Lower lobe of right lung (tissue), 2 donors: ENCODE results near the gene RAG1. TPM values are rescaled to one million over a fixed set of nuclear protein-coding genes. Genes with fewer than 3 reads are reported as not detected.

Experiments used
- ATAC-seq, 2 donors: fragments of 200-7000 bp; cut with Tn5 transposase; one replicate each; pipeline ENCODE4 v1.9.1; 2020 to 2022; ENCODE audit warnings: mild to moderate bottlenecking in 2 of 2, moderate library complexity in 2 of 2
- DNase-seq: peaks from one replicate; pipeline ENCODE4 v3.0.0-alpha.2; 2020
- H3K27ac ChIP-seq: fragments of 200-600 bp; one replicate; pipeline ENCODE4 v1.8.0; 2022
- H3K27me3 ChIP-seq: fragments of 200-600 bp; one replicate; pipeline ENCODE4 v1.8.0; 2022; ENCODE audit warnings: low read depth
- H3K36me3 ChIP-seq: fragments of 200-600 bp; one replicate; pipeline ENCODE4 v1.8.0; 2022; ENCODE audit warnings: mild to moderate bottlenecking
- H3K4me1 ChIP-seq: fragments of 200-600 bp; one replicate; pipeline ENCODE4 v1.8.0; 2022
- H3K4me3 ChIP-seq: fragments of 200-600 bp; one replicate; pipeline ENCODE4 v1.8.0; 2022; ENCODE audit warnings: mild to moderate bottlenecking
- H3K9me3 ChIP-seq: fragments of 200-600 bp; one replicate; pipeline ENCODE4 v1.8.0; 2022
- intact Hi-C: fragments of 100-400 bp; cut with DNase I; formaldehyde crosslinking; loops from one replicate; pipeline ENCODE4 v1.11.0; 2022
- total RNA-seq: library from RNA; stranded (reverse); fragmentation: NEBNext Ultra II Directional; extraction: Animal tissue kit (Norgen Biotek cat#: 25700); gene quantifications from one replicate; pipeline ENCODE4 v1.2.1, GENCODE V29; 2021
- TF ChIP-seq, protein P1 (sequence below): fragments of 200-600 bp; IDR thresholded peaks from one replicate; pipeline ENCODE4 v1.8.0; 2022; ENCODE audit warnings: antibody characterized with exemption, mild to moderate bottlenecking
- donor health status: DM: no; HTN: yes; CAD: no; lungs with severe emphysema.

Gene RAG1
- total RNA-seq, 1 donor from 2014 or later = 1.3 TPM

DNA sequence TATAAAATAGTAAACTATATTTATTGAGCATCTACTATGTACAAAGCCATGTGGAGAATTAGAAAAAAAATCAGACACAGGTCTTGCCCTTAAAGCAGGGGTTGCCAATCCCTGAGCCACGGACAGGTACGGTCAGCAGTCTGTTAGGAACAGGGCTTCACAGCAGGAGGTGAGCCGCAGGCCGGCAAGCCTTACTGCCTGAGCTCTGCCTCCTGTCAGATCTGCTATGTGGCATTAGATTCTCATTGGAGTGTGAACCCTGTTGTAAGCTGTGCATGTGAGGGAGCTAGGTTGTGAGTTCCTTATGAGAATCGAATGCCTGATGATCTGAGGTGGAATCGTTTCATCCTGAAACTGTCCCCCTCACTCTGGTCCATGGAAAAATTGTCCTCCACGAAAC, 32.4 kb downstream of the RAG1 start:
- Histone ChIP-seq H3K36me3 (no peaks in the 10 kb centered on the region), H3K9me3 (no peaks in the 10 kb centered on the region), H3K27ac (no peak overlapping the region), H3K4me1 (peaks cover 5% of the 10 kb centered on the region), H3K4me3 (no peak overlapping the region), H3K27me3 (no peaks in the 10 kb centered on the region)
- no peak for DNase-seq
- intact Hi-C loops = no loop called here
- TF ChIP-seq, protein P1, sequence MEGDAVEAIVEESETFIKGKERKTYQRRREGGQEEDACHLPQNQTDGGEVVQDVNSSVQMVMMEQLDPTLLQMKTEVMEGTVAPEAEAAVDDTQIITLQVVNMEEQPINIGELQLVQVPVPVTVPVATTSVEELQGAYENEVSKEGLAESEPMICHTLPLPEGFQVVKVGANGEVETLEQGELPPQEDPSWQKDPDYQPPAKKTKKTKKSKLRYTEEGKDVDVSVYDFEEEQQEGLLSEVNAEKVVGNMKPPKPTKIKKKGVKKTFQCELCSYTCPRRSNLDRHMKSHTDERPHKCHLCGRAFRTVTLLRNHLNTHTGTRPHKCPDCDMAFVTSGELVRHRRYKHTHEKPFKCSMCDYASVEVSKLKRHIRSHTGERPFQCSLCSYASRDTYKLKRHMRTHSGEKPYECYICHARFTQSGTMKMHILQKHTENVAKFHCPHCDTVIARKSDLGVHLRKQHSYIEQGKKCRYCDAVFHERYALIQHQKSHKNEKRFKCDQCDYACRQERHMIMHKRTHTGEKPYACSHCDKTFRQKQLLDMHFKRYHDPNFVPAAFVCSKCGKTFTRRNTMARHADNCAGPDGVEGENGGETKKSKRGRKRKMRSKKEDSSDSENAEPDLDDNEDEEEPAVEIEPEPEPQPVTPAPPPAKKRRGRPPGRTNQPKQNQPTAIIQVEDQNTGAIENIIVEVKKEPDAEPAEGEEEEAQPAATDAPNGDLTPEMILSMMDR = no peak
- no peak for ATAC-seq

DNA sequence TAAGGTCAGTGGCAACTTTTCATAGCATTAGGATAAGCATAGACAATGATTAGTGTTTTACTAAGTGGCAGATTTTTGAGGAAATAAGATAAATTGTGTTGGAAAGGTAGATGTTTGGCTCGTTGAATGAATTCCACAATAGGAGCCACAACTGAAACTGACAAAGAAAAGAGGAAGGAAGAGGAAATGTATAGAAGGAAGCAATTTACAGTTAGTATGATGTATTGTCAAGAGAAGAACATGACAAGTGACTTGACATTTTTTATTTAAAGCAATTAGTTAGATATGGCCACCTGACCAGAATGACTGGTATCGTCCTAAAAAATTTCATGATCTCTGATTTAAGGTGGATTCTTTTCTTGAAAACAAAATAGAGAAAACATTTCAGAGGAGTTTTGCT, 33.3 kb downstream of the RAG1 start:
- DNase-seq = no peak
- intact Hi-C loops = no loop called here
- Histone ChIP-seq H3K4me1 (no peaks in the 10 kb centered on the region), H3K27ac (no peak overlapping the region), H3K27me3 (no peaks in the 10 kb centered on the region), H3K4me3 (no peak overlapping the region), H3K9me3 (no peaks in the 10 kb centered on the region), H3K36me3 (no peaks in the 10 kb centered on the region)
- no peak for ATAC-seq
- TF ChIP-seq, protein P1 = no peak

DNA sequence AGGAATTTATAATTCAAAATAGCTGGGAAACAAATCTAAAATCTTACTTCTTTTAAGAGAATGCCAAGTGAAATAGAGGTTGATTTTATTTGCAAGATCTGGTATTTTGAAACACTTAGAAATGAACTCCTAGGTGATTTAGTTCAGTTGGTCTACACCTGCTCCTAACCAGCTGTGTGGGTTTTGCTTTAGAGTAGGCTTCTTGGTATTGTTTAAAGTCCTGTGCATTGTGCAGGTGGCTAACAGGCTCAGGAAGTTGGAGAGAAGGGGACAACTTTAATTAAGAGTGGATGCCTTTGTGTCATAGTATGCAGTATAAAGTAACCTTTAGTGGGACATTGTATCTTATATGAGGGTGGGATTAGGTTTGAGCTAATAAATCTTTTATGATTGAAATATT, 34.3 kb downstream of the RAG1 start:
- no peak overlapping the region for H3K27ac ChIP-seq
- TF ChIP-seq, protein P1 = no peak
- H3K4me1 ChIP-seq = no peaks in the 10 kb centered on the region
- no peaks in the 10 kb centered on the region for H3K27me3 ChIP-seq
- DNase-seq = no peak
- intact Hi-C loops = no loop called here
- no peak overlapping the region for H3K4me3 ChIP-seq
- H3K9me3 ChIP-seq = no peaks in the 10 kb centered on the region
- no peaks in the 10 kb centered on the region for H3K36me3 ChIP-seq
- no peak for ATAC-seq

DNA sequence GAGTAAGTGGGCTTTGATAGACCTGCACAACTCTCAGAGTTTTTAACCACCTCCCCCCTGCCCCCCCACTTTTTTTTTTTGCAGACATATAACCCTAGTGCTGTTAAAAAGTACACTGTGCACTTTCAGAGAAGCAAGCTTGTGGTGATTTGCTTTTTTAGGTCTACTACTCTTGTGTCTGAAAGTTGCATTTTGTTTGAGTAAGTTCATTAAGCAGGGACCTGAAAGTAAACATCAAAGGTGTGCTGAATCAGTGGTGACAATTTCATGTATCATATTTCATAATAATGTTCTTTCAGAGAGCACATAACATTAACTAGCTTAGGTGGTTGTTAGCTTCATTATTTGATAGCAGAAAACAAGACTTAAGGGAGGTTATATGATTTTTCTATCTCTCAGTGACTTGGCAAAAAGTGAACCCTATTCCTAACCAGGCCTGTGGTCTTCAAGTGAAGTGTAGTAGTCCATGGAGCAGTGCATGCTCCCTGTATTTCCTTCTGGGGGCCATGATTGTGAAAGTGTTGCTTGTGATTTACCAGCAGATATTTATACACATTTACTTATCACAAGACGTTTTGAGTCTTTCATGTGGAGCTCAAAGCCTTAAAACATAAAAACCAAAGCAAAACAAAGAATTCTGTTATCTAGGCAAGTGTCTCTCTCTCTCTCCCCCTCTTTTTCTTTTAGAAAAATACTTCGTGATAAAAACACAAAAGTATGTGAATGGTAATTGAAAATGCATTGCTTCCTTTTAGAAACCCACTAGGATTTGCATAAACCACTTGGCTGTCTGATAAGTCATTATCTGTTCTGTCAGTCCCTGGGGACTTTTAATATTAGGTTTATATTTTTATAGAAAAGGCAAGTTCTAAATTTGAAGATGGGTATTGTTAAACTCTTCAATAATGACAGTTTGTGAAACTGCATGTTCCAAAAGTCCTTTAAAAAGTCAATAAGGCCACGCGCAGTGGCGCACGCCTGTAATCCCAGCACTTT, 37.7 kb downstream of the RAG1 start:
- DNase-seq = no peak
- ATAC-seq = no peak

DNA sequence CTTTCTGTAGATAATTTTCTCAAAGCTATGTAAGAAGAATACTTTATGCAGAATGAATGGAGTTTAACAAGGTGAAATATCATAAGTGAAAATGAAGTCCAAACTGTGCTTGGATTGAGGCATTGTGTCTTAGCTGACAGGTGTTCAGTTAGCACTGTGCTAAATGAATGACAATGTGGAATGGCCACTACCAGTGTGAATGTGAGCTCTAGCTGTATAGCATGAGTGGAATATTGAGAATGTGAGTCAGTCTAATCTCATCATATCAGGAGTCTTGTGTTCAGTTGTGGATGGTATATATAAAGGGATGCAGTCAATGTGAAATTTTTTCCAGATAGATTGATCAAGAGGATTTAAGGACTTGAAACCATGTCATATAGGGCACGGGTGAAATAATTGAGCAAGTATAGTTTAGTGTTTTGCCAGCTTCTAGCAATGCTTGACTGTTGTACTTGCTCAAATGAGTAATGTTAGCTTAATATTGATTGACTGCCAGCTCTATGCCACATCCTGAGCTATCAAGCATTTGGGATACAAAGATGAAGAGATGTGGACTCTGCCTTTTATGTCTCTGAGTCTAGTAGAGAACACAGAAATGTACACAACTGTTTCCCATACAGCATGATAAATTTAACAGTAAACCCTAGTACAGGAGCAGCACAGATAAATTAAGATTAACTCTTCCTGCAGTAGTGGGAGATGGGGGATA, 40.8 kb downstream of the RAG1 start:
- ATAC-seq (no peak), DNase-seq (no peak)
- intact Hi-C loops = no loop called here
- H3K27ac ChIP-seq = no peak overlapping the region
- H3K9me3 ChIP-seq = no peaks in the 10 kb centered on the region
- H3K36me3 ChIP-seq = no peaks in the 10 kb centered on the region
- H3K27me3 ChIP-seq = no peaks in the 10 kb centered on the region
- TF ChIP-seq, protein P1 = no peak
- no peak overlapping the region for H3K4me3 ChIP-seq
- H3K4me1 ChIP-seq = no peaks in the 10 kb centered on the region

More for the DNA sequence above, 37.7 kb downstream of the RAG1 start:
- no peaks in the 10 kb centered on the region for H3K9me3 ChIP-seq
- no peak overlapping the region for H3K4me3 ChIP-seq
- intact Hi-C loops = no loop called here
- H3K27me3 ChIP-seq = no peaks in the 10 kb centered on the region
- TF ChIP-seq, protein P1 = no peak
- no peak overlapping the region for H3K27ac ChIP-seq
- no peaks in the 10 kb centered on the region for H3K4me1 ChIP-seq
- H3K36me3 ChIP-seq = no peaks in the 10 kb centered on the region
